A549 (cell line): ENCODE results near the gene L3MBTL4.

Experiments
- CEBPB ChIP-seq, 2 experiments: fragments of >200 bp in 1 of 2; sonication (Bioruptor Twin) in 1 of 2; formaldehyde crosslinking in 1 of 2; IDR thresholded peaks; 2 replicates each; pipeline ENCODE4 v1.6.1; 2012 to 2016
- CHD2 ChIP-seq: fragments of 150-350 bp; IDR thresholded peaks from 2 replicates; pipeline ENCODE4 v1.6.1; 2014; ENCODE audit warnings: low read length; ENCODE audit not compliant: partially characterized antibody
- CTCF ChIP-seq: fragments of >200 bp; sonication (Bioruptor Twin); formaldehyde crosslinking; IDR thresholded peaks from 3 replicates; pipeline ENCODE4 v1.5.1; 2016
- EHMT2 ChIP-seq: fragments of 200-600 bp; sonication (generic); IDR thresholded peaks from 2 replicates; pipeline ENCODE4 v1.6.1; 2016; ENCODE audit warnings: antibody characterized with exemption, low read depth, mild to moderate bottlenecking, moderate library complexity
- ELK1 ChIP-seq: fragments of 150-350 bp; IDR thresholded peaks from 2 replicates; pipeline ENCODE4 v1.6.1; 2014; ENCODE audit warnings: low read depth, mild to moderate bottlenecking, low read length
- NPAS2 ChIP-seq: fragments of 250-450 bp; sonication (Bioruptor Pico); IDR thresholded peaks from 2 replicates; pipeline ENCODE4 v1.8.0; 2022; ENCODE audit warnings: mild to moderate bottlenecking, moderate library complexity, borderline replicate concordance
- POLR2A ChIP-seq: IDR thresholded peaks from 2 replicates; pipeline ENCODE4 v1.6.1; 2012; ENCODE audit warnings: mild to moderate bottlenecking, low read length
- RARB ChIP-seq: fragments of 250-450 bp; sonication (Bioruptor Pico); IDR thresholded peaks from 2 replicates; pipeline ENCODE4 v1.8.0; 2021; ENCODE audit warnings: mild to moderate bottlenecking, moderate library complexity
- RCOR1 ChIP-seq: fragments of 150-350 bp; IDR thresholded peaks from 2 replicates; pipeline ENCODE4 v1.6.1; 2014; ENCODE audit warnings: antibody characterized with exemption, low read length, low read depth
- REST ChIP-seq: fragments of 200-600 bp; sonication (generic); IDR thresholded peaks from 2 replicates; pipeline ENCODE4 v1.6.1; 2016; ENCODE audit warnings: antibody characterized with exemption, mild to moderate bottlenecking, moderate library complexity

- no peak for TF ChIP-seq CTCF
- TF ChIP-seq CEBPB (IDR thresholded peaks at IDR 0.05): no peak
- TF ChIP-seq ELK1: no peak
- TF ChIP-seq NPAS2 (CRISPR knock-in tag): no peak
- no peak for TF ChIP-seq CHD2
- no peak for TF ChIP-seq RARB (CRISPR knock-in tag)
- no peak for TF ChIP-seq POLR2A
- no peak for TF ChIP-seq REST
- no peak for TF ChIP-seq RCOR1
- TF ChIP-seq EHMT2: no peak
Measured at GRCh38 chr18:5930789-5931188, 483.9 kb downstream of the L3MBTL4 start.
